GM23338 (cell line): ENCODE data around the gene SLX4. TPM values are rescaled to one million over a fixed set of nuclear protein-coding genes. Genes with fewer than 3 reads are reported as not detected.

Experiments used
- ATAC-seq: fragments of 200-7000 bp; cut with Tn5 transposase; 3 replicates; pipeline ENCODE4 v1.9.1; 2020
- DNase-seq: peaks from one replicate; pipeline ENCODE4 v3.0.0-alpha.2; 2015; ENCODE audit warnings: low spot score
- H2AFZ ChIP-seq: fragments of 200-600 bp; sonication (generic); 2 replicates; pipeline ENCODE4 v1.8.0; 2016; ENCODE audit warnings: antibody characterized with exemption, mild to moderate bottlenecking, moderate library complexity
- H3F3A ChIP-seq: fragments of 200-600 bp; sonication (generic); replicated peaks from 2 replicates; pipeline ENCODE4 v1.8.0; 2017; ENCODE audit warnings: antibody characterized with exemption, mixed run types, low read depth
- H3K27ac ChIP-seq: fragments of 200-600 bp; sonication (generic); 2 replicates; pipeline ENCODE4 v1.6.1; 2016; ENCODE audit warnings: low read depth
- H3K27me3 ChIP-seq: fragments of 200-600 bp; sonication (generic); 2 replicates; pipeline ENCODE4 v1.8.0; 2016; ENCODE audit warnings: mild to moderate bottlenecking, mixed run types, moderate library complexity; ENCODE audit not compliant: insufficient read depth
- H3K36me3 ChIP-seq: fragments of 200-600 bp; sonication (generic); 2 replicates; pipeline ENCODE4 v1.8.0; 2016; ENCODE audit warnings: mild to moderate bottlenecking; ENCODE audit not compliant: insufficient read depth
- H3K4me1 ChIP-seq: fragments of 200-600 bp; sonication (generic); 2 replicates; pipeline ENCODE4 v1.8.0; 2016; ENCODE audit warnings: mild to moderate bottlenecking, moderate library complexity; ENCODE audit not compliant: insufficient read depth
- H3K4me2 ChIP-seq: fragments of 200-600 bp; sonication (generic); 2 replicates; pipeline ENCODE4 v1.7.1; 2017; ENCODE audit warnings: mixed run types
- H3K4me3 ChIP-seq: fragments of 200-600 bp; sonication (generic); 2 replicates; pipeline ENCODE4 v1.6.1; 2016; ENCODE audit warnings: mixed run types
- H3K79me2 ChIP-seq: fragments of 200-600 bp; sonication (generic); replicated peaks from 2 replicates; pipeline ENCODE4 v1.8.0; 2017; ENCODE audit warnings: mild to moderate bottlenecking; ENCODE audit not compliant: insufficient read depth
- H3K9me2 ChIP-seq: fragments of 200-600 bp; sonication (generic); 2 replicates; pipeline ENCODE4 v1.8.0; 2017; ENCODE audit not compliant: insufficient read depth
- H4K20me1 ChIP-seq: fragments of 200-600 bp; sonication (generic); replicated peaks from 2 replicates; pipeline ENCODE4 v1.8.0; 2017; ENCODE audit warnings: mild to moderate bottlenecking; ENCODE audit not compliant: insufficient read depth
- H3K27ac Mint-ChIP-seq: 2 replicates; pipeline ENCODE4 v1.8.0; 2020; ENCODE audit warnings: inconsistent platforms, mild to moderate bottlenecking, moderate library complexity, mixed read lengths
- H3K27me3 Mint-ChIP-seq: 3 replicates; pipeline ENCODE4 v1.8.0; 2022; ENCODE audit warnings: low read depth, mild to moderate bottlenecking, moderate library complexity, mixed read lengths, inconsistent platforms; ENCODE audit not compliant: insufficient read depth, poor library complexity
- H3K36me3 Mint-ChIP-seq: 3 replicates; pipeline ENCODE4 v1.8.0; 2021; ENCODE audit warnings: low read depth, mild to moderate bottlenecking, inconsistent platforms, moderate library complexity, mixed read lengths
- H3K4me1 Mint-ChIP-seq: 3 replicates; pipeline ENCODE4 v1.8.0; 2020; ENCODE audit warnings: mild to moderate bottlenecking, inconsistent platforms, mixed read lengths
- H3K4me3 Mint-ChIP-seq: 3 replicates; pipeline ENCODE4 v1.8.0; 2021; ENCODE audit warnings: moderate library complexity, mild to moderate bottlenecking, inconsistent platforms, mixed read lengths
- H3K9me3 Mint-ChIP-seq: 3 replicates; pipeline ENCODE4 v1.8.0; 2020; ENCODE audit warnings: moderate library complexity, mild to moderate bottlenecking, inconsistent platforms, mixed read lengths
- EZH2 ChIP-seq: fragments of 200-600 bp; sonication (generic); IDR thresholded peaks from one replicate; pipeline ENCODE4 v1.8.0; 2017; ENCODE audit warnings: antibody characterized with exemption, mild to moderate bottlenecking, low read depth; ENCODE audit not compliant: unreplicated experiment
- EZH2phosphoT487 ChIP-seq: fragments of 200-600 bp; sonication (generic); IDR thresholded peaks from one replicate; pipeline ENCODE4 v1.8.1; 2018; ENCODE audit warnings: antibody characterized with exemption; ENCODE audit not compliant: unreplicated experiment
- STAT1 ChIP-seq: IDR thresholded peaks from one replicate; pipeline ENCODE4 v1.6.1; 2016; ENCODE audit warnings: antibody characterized with exemption; ENCODE audit not compliant: unreplicated experiment
- ZNF114 ChIP-seq: fragments of 250-450 bp; sonication (Bioruptor Pico); IDR thresholded peaks from 2 replicates; pipeline ENCODE4 v1.5.0; 2020; ENCODE audit warnings: mild to moderate bottlenecking, moderate library complexity
- ZNF331 ChIP-seq: fragments of 250-450 bp; sonication (Bioruptor Pico); IDR thresholded peaks from 2 replicates; pipeline ENCODE4 v1.5.0; 2020; ENCODE audit warnings: low read depth, mild to moderate bottlenecking, moderate library complexity
- polyA plus RNA-seq: library from polyadenylated mRNA; unstranded; fragments of >200 nt; fragmentation: Nextera tagmentation; extraction: Ambion mirVana; gene quantifications from 2 replicates; pipeline ENCODE4 v1.2.1, GENCODE V29; 2016
- total RNA-seq: library from RNA; depleted of rRNA; stranded (reverse); fragments of >200 nt; shearing (Covaris generic); gene quantifications from 2 replicates; pipeline ENCODE4 v1.2.3, GENCODE V29; 2014
- TF ChIP-seq, protein P1 (sequence below): IDR thresholded peaks from one replicate; pipeline ENCODE4 v1.6.1; 2018; ENCODE audit warnings: antibody characterized with exemption; ENCODE audit not compliant: unreplicated experiment
- TF ChIP-seq, protein P2 (sequence below): fragments of 250-450 bp; sonication (Bioruptor Pico); IDR thresholded peaks from 2 replicates; pipeline ENCODE4 v1.5.0; 2020; ENCODE audit warnings: mild to moderate bottlenecking, moderate library complexity
- TF ChIP-seq, protein P3 (sequence below): IDR thresholded peaks from 2 replicates; pipeline ENCODE4 v1.6.1; 2016; ENCODE audit warnings: antibody characterized with exemption

The SLX4 gene
- total and polyA plus RNA-seq, 2 experiments from 2014 or later: 3.0 to 15.2 TPM

DNA sequence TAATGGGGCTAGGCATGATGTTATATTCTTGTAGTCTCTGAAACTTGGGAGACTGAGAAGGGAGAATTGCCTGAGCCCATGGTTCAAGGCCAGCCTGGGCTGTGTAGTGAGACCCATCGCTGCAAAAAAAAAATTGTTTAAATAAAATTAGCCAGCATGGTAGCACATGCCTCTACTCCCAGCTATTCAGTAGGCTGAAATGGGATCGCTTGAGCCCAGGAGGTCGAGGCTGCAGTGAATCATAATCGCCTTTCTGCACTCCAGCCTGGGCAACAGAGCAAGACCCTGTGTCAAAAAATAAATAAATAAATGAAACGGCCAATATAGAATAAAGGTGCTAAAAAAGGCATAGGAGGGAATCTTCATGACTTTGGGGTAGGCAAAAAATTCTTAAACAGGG is 13.9 kb upstream of the SLX4 start (continued):
- TF ChIP-seq, protein P1, sequence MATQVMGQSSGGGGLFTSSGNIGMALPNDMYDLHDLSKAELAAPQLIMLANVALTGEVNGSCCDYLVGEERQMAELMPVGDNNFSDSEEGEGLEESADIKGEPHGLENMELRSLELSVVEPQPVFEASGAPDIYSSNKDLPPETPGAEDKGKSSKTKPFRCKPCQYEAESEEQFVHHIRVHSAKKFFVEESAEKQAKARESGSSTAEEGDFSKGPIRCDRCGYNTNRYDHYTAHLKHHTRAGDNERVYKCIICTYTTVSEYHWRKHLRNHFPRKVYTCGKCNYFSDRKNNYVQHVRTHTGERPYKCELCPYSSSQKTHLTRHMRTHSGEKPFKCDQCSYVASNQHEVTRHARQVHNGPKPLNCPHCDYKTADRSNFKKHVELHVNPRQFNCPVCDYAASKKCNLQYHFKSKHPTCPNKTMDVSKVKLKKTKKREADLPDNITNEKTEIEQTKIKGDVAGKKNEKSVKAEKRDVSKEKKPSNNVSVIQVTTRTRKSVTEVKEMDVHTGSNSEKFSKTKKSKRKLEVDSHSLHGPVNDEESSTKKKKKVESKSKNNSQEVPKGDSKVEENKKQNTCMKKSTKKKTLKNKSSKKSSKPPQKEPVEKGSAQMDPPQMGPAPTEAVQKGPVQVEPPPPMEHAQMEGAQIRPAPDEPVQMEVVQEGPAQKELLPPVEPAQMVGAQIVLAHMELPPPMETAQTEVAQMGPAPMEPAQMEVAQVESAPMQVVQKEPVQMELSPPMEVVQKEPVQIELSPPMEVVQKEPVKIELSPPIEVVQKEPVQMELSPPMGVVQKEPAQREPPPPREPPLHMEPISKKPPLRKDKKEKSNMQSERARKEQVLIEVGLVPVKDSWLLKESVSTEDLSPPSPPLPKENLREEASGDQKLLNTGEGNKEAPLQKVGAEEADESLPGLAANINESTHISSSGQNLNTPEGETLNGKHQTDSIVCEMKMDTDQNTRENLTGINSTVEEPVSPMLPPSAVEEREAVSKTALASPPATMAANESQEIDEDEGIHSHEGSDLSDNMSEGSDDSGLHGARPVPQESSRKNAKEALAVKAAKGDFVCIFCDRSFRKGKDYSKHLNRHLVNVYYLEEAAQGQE: no peak
- TF ChIP-seq, protein P2, sequence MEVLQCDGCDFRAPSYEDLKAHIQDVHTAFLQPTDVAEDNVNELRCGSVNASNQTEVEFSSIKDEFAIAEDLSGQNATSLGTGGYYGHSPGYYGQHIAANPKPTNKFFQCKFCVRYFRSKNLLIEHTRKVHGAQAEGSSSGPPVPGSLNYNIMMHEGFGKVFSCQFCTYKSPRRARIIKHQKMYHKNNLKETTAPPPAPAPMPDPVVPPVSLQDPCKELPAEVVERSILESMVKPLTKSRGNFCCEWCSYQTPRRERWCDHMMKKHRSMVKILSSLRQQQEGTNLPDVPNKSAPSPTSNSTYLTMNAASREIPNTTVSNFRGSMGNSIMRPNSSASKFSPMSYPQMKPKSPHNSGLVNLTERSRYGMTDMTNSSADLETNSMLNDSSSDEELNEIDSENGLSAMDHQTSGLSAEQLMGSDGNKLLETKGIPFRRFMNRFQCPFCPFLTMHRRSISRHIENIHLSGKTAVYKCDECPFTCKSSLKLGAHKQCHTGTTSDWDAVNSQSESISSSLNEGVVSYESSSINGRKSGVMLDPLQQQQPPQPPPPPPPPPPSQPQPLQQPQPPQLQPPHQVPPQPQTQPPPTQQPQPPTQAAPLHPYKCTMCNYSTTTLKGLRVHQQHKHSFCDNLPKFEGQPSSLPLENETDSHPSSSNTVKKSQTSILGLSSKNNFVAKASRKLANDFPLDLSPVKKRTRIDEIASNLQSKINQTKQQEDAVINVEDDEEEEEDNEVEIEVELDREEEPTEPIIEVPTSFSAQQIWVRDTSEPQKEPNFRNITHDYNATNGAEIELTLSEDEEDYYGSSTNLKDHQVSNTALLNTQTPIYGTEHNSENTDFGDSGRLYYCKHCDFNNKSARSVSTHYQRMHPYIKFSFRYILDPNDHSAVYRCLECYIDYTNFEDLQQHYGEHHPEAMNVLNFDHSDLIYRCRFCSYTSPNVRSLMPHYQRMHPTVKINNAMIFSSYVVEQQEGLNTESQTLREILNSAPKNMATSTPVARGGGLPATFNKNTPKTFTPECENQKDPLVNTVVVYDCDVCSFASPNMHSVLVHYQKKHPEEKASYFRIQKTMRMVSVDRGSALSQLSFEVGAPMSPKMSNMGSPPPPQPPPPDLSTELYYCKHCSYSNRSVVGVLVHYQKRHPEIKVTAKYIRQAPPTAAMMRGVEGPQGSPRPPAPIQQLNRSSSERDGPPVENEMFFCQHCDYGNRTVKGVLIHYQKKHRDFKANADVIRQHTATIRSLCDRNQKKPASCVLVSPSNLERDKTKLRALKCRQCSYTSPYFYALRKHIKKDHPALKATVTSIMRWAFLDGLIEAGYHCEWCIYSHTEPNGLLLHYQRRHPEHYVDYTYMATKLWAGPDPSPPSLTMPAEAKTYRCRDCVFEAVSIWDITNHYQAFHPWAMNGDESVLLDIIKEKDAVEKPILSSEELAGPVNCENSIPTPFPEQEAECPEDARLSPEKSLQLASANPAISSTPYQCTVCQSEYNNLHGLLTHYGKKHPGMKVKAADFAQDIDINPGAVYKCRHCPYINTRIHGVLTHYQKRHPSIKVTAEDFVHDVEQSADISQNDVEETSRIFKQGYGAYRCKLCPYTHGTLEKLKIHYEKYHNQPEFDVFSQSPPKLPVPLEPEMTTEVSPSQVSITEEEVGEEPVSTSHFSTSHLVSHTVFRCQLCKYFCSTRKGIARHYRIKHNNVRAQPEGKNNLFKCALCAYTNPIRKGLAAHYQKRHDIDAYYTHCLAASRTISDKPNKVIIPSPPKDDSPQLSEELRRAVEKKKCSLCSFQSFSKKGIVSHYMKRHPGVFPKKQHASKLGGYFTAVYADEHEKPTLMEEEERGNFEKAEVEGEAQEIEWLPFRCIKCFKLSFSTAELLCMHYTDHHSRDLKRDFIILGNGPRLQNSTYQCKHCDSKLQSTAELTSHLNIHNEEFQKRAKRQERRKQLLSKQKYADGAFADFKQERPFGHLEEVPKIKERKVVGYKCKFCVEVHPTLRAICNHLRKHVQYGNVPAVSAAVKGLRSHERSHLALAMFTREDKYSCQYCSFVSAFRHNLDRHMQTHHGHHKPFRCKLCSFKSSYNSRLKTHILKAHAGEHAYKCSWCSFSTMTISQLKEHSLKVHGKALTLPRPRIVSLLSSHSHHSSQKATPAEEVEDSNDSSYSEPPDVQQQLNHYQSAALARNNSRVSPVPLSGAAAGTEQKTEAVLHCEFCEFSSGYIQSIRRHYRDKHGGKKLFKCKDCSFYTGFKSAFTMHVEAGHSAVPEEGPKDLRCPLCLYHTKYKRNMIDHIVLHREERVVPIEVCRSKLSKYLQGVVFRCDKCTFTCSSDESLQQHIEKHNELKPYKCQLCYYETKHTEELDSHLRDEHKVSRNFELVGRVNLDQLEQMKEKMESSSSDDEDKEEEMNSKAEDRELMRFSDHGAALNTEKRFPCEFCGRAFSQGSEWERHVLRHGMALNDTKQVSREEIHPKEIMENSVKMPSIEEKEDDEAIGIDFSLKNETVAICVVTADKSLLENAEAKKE (CRISPR knock-in tag): no peak

DNA sequence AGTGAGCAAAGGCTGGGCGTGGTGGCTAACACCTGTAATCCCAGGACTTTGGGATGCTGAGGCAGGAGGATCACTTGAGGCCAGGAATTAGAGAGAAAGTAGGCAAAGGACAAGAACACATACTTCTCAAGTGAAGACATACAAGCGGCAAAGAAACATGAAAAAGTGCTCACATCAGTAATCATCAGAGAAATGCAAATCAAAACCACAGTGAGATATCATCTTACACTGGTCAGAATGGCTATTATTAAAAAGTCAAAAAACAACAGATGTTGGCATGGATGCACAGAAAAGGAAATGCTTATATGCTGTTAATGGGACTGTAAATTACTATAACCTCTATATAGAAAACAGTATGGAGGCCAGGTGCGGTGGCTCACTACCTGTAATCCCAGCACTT is 12.2 kb upstream of the SLX4 start:
- H3K4me3 Mint-ChIP-seq: no peak overlapping the region
- H3K36me3 Mint-ChIP-seq: no peaks in the 10 kb centered on the region
- H3K4me1 Mint-ChIP-seq: peaks cover 10% of the 10 kb centered on the region; the same call in 2 of the 3 replicates
- H3K4me1 ChIP-seq: peaks cover 12% of the 10 kb centered on the region
- H3K4me2 ChIP-seq: no peak overlapping the region
- DNase-seq (no peak), ATAC-seq (no peak)
- no peaks in the 10 kb centered on the region; the same call in 1 of the 2 replicates for H3F3A ChIP-seq
- H2AFZ ChIP-seq: no peak overlapping the region
- H3K9me2 ChIP-seq: no peaks in the 10 kb centered on the region
- no peaks in the 10 kb centered on the region for H3K27me3 ChIP-seq
- no peaks in the 10 kb centered on the region for H3K36me3 ChIP-seq
- no peaks in the 10 kb centered on the region for H3K9me3 Mint-ChIP-seq
- peaks cover 7% of the 10 kb centered on the region for H4K20me1 ChIP-seq
- H3K4me3 ChIP-seq: no peak overlapping the region
- peaks cover 11% of the 10 kb centered on the region for H3K79me2 ChIP-seq
- no peak overlapping the region for H3K27ac ChIP-seq
- H3K27ac Mint-ChIP-seq: no peak overlapping the region
- no peaks in the 10 kb centered on the region for H3K27me3 Mint-ChIP-seq
- TF ChIP-seq, protein P3, sequence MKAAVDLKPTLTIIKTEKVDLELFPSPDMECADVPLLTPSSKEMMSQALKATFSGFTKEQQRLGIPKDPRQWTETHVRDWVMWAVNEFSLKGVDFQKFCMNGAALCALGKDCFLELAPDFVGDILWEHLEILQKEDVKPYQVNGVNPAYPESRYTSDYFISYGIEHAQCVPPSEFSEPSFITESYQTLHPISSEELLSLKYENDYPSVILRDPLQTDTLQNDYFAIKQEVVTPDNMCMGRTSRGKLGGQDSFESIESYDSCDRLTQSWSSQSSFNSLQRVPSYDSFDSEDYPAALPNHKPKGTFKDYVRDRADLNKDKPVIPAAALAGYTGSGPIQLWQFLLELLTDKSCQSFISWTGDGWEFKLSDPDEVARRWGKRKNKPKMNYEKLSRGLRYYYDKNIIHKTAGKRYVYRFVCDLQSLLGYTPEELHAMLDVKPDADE: no peak
- TF ChIP-seq EZH2phosphoT487: no peak
- no peak for TF ChIP-seq ZNF331 (CRISPR knock-in tag)
- TF ChIP-seq STAT1: no peak
- TF ChIP-seq EZH2: no peak
- no peak for TF ChIP-seq ZNF114 (CRISPR knock-in tag)
